Measurements from ENCODE around the gene INO80B.

GRCh38 chr2:74482801-74483674 is 28.2 kb downstream of the INO80B start, which contains the start of the genes CCDC142 and TTC31:
- TF ChIP-seq CTCF (IDR thresholded peaks at IDR 0.05; ENCODE audit: control extremely low read depth in 1 of 3, insufficient read depth in 1 of 3, low read depth in 1 of 3, low read length in 3 of 3) (peak; percentile 81 to 95 (median 89)), EP300 (IDR thresholded peaks at IDR 0.05; ENCODE audit: borderline replicate concordance in 1 of 2, low read depth in 2 of 2, low read length in 2 of 2) (no peak)
